Bronchial epithelial cell (primary cell): ENCODE results near the gene PGM1. TPM values are rescaled to one million over a fixed set of nuclear protein-coding genes. Genes with fewer than 3 reads are reported as not detected.
A peak's percentile ranks its signal among the peaks of the same experiment; 100 is the strongest.

ENCODE experiments used
- DNase-seq: peaks from one replicate; pipeline ENCODE4 v3.0.0-alpha.2; 2010; ENCODE audit warnings: low read depth
- FAIRE-seq: peaks from 2 replicates; lab custom pipeline; 2011; peaks lifted over from hg19 to GRCh38; lab: Jason Lieb, UNC
- H3K27me3 ChIP-seq: 2 replicates; pipeline ENCODE4 v1.5.1; 2011; ENCODE audit warnings: low read length; ENCODE audit not compliant: control insufficient read depth, insufficient read depth
- H3K36me3 ChIP-seq: 2 replicates; pipeline ENCODE4 v1.5.1; 2011; ENCODE audit warnings: low read length; ENCODE audit not compliant: control insufficient read depth, insufficient read depth
- H3K4me3 ChIP-seq: 2 replicates; pipeline ENCODE4 v1.5.1; 2011; ENCODE audit warnings: mild to moderate bottlenecking, low read depth, low read length, control low read depth
- total RNA-seq: library from RNA; depleted of rRNA; stranded (reverse); fragments of >200 nt; gene quantifications from 2 replicates; pipeline ENCODE4 v1.2.1, GENCODE V29; 2014
- TF ChIP-seq, protein P1 (sequence below): IDR thresholded peaks from 2 replicates; pipeline ENCODE4 v1.5.1; 2011; ENCODE audit warnings: mild to moderate bottlenecking, moderate library complexity, low read length, control low read depth, inconsistent platforms; ENCODE audit not compliant: insufficient read depth, severe bottlenecking

PGM1 gene
- total RNA-seq, 1 donor from 2014 or later: 69.2 TPM

DNA sequence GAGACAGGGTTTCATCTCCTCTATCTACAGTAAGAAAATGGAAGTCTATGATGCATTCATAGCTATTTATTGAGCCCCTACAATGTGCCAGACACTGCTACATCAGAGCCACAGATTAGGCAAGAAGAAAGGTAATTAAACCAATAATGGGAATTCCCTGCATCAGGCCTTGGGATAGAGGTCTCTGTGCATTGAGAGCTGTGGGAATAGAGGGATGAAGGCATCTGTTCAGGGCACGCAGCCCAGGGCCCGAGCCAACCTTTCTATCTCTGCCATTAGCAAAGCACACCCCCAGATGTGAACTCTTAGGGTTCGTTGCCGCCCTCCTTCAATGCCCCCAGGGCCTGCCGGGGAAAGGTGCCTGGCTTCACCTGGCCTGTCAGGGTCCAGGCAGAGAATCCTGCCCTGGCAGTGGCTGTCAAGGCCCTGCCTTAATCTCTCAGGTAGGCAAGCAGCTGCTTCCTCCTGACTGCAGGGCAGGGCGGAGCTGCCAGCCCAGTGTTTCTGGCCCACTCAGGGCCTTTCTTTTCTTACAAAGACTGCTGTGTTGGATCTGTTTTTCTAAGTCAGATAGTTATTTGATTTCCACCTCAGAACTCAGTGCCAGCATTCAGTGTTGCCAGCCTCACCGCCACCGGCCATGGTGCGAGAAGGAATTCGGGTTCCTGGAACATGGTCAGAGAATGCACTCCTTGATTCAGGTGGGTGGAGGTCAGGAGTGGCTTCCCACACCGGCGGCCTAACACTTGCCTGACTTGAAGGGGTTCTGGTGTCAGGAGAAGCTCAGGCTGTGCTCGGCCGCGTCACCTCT is 76.1 kb downstream of the PGM1 start:
- no peak for DNase-seq
- H3K4me3 ChIP-seq: no peak overlapping the region

DNA sequence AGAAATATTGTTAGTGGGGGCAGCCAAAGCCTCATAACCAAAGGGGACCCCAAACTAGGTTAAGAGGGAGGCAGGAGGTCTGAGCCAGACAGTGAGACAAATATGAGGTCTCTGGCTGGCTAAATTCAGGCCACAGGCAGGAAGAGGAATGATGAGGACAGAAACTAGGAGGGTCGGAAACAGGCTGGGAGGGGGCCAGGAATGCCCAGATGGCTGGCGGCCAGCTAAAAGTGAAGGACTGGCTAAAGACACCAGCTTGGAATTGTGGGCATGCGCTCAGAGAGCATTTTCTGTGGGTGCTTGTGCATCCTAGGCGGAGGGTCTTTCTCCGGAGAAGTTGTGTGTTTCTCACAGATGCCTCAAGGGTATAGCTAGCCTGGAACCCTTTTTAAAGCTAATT is 77.0 kb downstream of the PGM1 start:
- DNase-seq (no peak), FAIRE-seq (no peak)
- Histone ChIP-seq H3K36me3 (no peaks in the 10 kb centered on the region), H3K27me3 (no peaks in the 10 kb centered on the region), H3K4me3 (no peak overlapping the region)
- TF ChIP-seq, protein P1, sequence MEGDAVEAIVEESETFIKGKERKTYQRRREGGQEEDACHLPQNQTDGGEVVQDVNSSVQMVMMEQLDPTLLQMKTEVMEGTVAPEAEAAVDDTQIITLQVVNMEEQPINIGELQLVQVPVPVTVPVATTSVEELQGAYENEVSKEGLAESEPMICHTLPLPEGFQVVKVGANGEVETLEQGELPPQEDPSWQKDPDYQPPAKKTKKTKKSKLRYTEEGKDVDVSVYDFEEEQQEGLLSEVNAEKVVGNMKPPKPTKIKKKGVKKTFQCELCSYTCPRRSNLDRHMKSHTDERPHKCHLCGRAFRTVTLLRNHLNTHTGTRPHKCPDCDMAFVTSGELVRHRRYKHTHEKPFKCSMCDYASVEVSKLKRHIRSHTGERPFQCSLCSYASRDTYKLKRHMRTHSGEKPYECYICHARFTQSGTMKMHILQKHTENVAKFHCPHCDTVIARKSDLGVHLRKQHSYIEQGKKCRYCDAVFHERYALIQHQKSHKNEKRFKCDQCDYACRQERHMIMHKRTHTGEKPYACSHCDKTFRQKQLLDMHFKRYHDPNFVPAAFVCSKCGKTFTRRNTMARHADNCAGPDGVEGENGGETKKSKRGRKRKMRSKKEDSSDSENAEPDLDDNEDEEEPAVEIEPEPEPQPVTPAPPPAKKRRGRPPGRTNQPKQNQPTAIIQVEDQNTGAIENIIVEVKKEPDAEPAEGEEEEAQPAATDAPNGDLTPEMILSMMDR: no peak

More for the DNA sequence above, 76.1 kb downstream of the PGM1 start:
- TF ChIP-seq, protein P1: no peak
- FAIRE-seq: no peak
- H3K36me3 ChIP-seq: no peaks in the 10 kb centered on the region
- no peaks in the 10 kb centered on the region for H3K27me3 ChIP-seq

DNA sequence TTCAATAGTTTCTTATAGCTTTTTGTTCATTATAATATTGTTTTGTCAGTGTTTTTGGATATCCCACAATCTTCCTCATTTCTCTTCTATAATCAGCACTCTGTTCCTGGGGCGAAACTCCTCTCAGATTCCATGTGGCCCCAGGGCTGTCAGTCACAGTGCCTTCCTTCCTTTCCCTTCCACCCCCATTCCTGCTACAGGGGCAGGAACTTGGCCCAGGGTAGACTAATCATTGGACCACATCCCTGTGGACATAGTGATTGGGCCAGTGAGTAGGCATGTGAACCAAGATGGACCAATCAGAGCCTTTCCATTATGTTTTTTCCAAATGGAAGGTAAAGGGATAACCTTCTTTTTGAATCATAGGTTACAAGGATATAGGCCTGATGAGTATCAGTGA is 78.3 kb downstream of the PGM1 start:
- FAIRE-seq (no peak), DNase-seq (no peak)
- no peaks in the 10 kb centered on the region for H3K36me3 ChIP-seq
- H3K4me3 ChIP-seq: no peak overlapping the region
- TF ChIP-seq, protein P1: no peak
- no peaks in the 10 kb centered on the region for H3K27me3 ChIP-seq

DNA sequence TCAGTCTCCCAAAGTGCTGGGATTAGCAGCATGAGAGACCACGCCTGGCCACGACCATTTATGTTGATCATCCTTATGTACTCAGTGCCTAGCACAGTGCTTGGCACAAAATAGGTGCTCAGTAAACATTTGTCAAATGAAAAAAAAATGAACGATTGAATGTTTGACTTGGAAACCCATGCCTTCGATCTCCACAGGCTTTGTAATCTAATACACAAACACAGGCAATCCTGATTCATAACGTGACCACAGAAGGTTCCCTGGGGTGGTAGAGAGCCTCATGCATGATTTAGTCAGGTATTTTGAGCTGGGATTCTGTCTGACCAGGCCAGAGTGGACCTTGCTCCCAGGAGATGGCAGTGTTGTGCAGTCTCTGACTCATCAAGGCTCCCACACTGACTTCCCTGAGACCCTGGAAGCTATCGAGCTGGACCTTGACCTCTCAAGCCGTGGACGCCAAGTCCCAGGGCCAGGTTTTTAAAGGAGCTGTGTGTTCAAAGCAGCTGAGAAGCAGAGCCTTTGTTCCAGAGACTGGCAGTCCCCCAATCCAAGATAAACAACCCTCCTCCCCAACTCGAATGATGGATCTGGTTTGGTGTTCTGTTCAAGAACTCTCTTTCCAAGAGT is 81.1 kb downstream of the PGM1 start:
- no peak overlapping the region for H3K4me3 ChIP-seq
- DNase-seq (peak; percentile 86), FAIRE-seq (no peak)
- H3K36me3 ChIP-seq: no peaks in the 10 kb centered on the region
- TF ChIP-seq, protein P1: peak; percentile 73
- no peaks in the 10 kb centered on the region for H3K27me3 ChIP-seq

DNA sequence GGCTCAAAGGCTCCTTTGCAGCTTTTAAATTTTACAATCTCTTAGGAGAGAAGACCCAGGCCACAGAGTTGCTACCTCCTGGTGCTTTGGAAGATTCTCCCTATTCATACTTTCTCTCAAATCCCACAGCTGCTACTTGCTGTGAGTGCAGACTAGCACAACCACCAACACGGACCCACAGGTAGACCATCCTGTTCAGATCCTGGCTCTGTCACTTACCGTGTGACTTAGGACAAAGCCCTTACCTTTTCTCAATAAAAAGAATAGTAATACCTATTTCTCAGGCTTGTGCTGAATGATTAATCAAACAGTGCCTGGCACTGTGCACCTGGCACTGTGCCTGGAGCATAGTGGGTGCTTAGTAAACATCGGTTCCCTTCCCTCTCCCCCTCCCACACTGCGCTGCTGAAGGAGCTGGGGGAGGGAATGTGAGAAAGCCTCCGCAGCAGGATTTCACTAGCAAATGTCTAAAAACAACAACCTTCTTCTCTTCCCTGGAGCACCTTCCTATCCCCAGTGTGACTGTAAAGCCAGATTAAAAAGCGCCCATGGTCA is 81.7 kb downstream of the PGM1 start:
- Histone ChIP-seq H3K27me3 (no peaks in the 10 kb centered on the region), H3K36me3 (no peaks in the 10 kb centered on the region), H3K4me3 (no peak overlapping the region)
- FAIRE-seq (no peak), DNase-seq (no peak)
- TF ChIP-seq, protein P1: no peak
